Fibroblast of villous mesenchyme (primary cell): ENCODE results near the gene SLC4A8. TPM values are rescaled to one million over a fixed set of nuclear protein-coding genes. Genes with fewer than 3 reads are reported as not detected.

Source experiments
- DNase-seq: peaks from one replicate; pipeline ENCODE4 v3.0.0-alpha.2; 2010; ENCODE audit warnings: low read depth
- H3K4me3 ChIP-seq: 2 replicates; pipeline ENCODE4 v1.5.1; 2011; ENCODE audit warnings: low read depth, mild to moderate bottlenecking, low read length
- total RNA-seq: library from RNA; depleted of rRNA; stranded (reverse); fragments of >200 nt; gene quantifications from 2 replicates; pipeline ENCODE4 v1.2.3, GENCODE V29; 2012
- TF ChIP-seq, protein P1 (sequence below): IDR thresholded peaks from 2 replicates; pipeline ENCODE4 v1.5.1; 2012; ENCODE audit warnings: low read depth, mild to moderate bottlenecking, low read length; ENCODE audit not compliant: insufficient read depth

SLC4A8 gene
- total RNA-seq, 1 donor = 6.9 TPM

- no peak for DNase-seq
- H3K4me3 ChIP-seq = no peak overlapping the region
- TF ChIP-seq, protein P1, sequence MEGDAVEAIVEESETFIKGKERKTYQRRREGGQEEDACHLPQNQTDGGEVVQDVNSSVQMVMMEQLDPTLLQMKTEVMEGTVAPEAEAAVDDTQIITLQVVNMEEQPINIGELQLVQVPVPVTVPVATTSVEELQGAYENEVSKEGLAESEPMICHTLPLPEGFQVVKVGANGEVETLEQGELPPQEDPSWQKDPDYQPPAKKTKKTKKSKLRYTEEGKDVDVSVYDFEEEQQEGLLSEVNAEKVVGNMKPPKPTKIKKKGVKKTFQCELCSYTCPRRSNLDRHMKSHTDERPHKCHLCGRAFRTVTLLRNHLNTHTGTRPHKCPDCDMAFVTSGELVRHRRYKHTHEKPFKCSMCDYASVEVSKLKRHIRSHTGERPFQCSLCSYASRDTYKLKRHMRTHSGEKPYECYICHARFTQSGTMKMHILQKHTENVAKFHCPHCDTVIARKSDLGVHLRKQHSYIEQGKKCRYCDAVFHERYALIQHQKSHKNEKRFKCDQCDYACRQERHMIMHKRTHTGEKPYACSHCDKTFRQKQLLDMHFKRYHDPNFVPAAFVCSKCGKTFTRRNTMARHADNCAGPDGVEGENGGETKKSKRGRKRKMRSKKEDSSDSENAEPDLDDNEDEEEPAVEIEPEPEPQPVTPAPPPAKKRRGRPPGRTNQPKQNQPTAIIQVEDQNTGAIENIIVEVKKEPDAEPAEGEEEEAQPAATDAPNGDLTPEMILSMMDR = no peak
Measured at GRCh38 chr12:51424094-51424661, 453 bp upstream of the SLC4A8 start.

- no peak for DNase-seq
- no peak overlapping the region for H3K4me3 ChIP-seq
- TF ChIP-seq, protein P1 = no peak
Measured at GRCh38 chr12:51428256-51428655, 3.6 kb downstream of the SLC4A8 start.

GRCh38 chr12:51429700-51430099 is 5.1 kb downstream of the SLC4A8 start:
- TF ChIP-seq, protein P1 = no peak
- DNase-seq = no peak
- H3K4me3 ChIP-seq = no peak overlapping the region

DNA sequence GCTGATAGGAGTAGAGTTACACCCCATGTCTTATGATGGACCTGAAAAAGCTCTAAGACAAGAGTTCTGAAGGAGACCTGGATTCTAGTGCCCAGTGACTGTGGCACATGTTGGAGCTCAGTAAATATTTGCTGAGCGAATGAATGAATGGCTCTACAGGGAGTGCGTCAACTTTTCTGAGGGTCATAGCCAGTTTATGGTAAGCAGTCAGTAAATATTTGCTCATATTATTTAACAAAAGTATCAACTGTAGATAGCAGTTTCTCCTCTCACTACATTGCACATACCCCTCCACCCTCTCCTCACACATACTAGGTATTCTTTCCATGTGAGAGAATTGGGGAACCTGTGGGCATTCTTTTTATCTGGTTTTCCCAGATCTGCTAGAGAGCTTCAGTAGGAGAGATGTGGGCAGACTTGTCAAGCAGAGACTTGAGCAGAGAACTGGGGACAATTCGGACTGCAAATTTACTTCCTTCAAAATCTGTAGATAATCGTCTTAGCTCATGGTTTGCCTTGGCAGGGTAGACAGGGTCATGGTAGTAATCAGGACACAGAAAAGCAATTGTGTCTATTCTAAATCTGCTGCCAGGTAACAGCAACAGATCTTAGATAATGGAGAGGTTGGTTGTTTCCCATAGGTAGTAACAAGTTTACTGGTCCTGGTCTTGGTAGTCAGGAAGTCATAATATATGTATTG is 5.7 kb downstream of the SLC4A8 start:
- TF ChIP-seq, protein P1 = no peak
- H3K4me3 ChIP-seq = no peak overlapping the region
- DNase-seq = no peak

DNA sequence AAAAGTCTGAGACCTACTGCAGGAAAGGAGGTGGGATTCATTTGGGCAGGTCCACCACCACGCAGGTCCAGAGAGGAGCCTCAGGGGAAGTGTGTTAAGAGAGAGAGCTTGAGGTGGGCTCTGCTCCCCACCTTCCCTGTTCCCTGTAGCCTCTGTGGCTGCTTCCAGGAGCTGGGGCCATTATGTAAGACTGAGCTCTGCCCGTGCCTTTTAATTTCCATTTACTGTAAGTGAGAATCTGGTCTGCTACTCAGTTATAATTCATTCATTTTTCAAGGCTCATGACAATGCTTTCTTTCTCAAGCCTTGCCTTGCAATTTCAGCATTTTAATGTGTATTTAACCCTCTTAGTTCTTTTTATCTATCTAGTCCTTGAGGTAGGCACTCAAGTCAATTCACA is 8.3 kb downstream of the SLC4A8 start:
- TF ChIP-seq, protein P1 = no peak
- no peak overlapping the region for H3K4me3 ChIP-seq
- no peak for DNase-seq

DNA sequence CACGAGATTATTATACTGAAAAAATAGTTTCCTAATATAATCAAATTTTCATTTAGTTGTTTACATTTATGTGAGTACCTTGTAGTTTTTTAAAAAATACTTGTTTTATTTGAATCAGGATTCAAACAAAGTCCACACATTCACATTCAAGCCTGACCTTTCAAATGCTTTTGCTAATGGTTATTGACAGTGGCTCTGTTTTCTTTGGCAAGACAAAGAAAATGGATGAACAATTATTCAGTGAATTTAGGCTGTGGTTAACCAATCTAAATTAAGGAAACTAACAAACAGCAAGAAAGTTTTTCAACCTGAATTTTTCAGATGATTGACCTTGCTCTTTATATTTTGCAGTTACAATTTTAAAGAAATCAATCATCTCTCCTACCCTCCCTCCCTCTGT is 9.7 kb downstream of the SLC4A8 start:
- TF ChIP-seq, protein P1 = no peak
- no peak for DNase-seq
- no peak overlapping the region for H3K4me3 ChIP-seq
